ENCODE measurements around the gene GFM1. TPM values are rescaled to one million over a fixed set of nuclear protein-coding genes. Genes with fewer than 3 reads are reported as not detected.

GFM1 gene
- total and polyA plus RNA-seq, 2 experiments from 2014 or later = 24.5 to 59.9 TPM

DNA sequence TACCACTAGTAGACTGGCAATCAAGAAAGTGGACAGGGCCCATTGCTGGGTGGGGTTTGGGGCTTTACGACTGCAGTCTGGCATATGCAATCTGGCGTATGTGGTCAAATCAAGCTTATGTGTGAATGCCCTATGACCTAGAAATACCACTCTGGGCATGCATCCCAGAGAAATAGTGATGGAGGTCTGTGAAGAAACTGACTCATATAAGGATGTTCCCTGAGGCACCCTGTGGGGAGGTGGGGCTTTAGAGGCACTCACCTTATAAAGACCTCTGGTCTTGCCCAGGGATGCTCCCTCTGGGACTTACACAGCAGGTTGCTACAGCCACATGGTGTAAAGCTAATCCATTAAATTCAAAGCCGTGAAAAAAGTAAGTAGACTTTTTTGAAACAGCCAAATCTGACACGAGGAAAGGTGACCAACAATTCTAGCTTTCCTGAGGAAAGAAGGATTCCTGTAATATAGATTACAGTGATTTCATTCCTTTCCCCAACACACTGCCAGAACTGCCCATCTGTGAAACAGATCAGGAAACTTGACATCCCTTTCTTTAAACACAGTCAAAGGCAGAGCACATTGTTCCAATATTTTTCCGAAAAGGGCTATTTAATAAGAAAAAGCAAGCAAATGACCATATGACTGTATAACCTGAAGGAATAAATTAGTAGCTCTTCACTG, 74.3 kb downstream of the GFM1 start:
- Histone ChIP-seq H3K79me2 (replicated peaks; ENCODE audit: insufficient read depth) (no peaks in the 10 kb centered on the region), H3K4me3 (no peak overlapping the region), H3K36me3 (ENCODE audit: insufficient read depth) (no peaks in the 10 kb centered on the region), H3K9me2 (ENCODE audit: insufficient read depth) (no peaks in the 10 kb centered on the region), H3K27ac (ENCODE audit: low read depth) (no peak overlapping the region), H2AFZ (no peak overlapping the region), H3K27me3 (ENCODE audit: insufficient read depth) (no peaks in the 10 kb centered on the region), H4K20me1 (replicated peaks; ENCODE audit: insufficient read depth) (no peaks in the 10 kb centered on the region; the same call in 1 of the 2 replicates), H3F3A (replicated peaks; ENCODE audit: low read depth) (no peaks in the 10 kb centered on the region), H3K4me2 (no peak overlapping the region), H3K4me1 (ENCODE audit: insufficient read depth) (no peaks in the 10 kb centered on the region)
- DNase-seq (ENCODE audit: low spot score) (no peak), ATAC-seq (no peak)
- Mint-ChIP-seq H3K27ac (no peak overlapping the region), H3K4me1 (peaks cover 13% of the 10 kb centered on the region), H3K9me3 (no peaks in the 10 kb centered on the region), H3K36me3 (ENCODE audit: low read depth) (peaks cover 18% of the 10 kb centered on the region), H3K4me3 (no peak overlapping the region), H3K27me3 (ENCODE audit: insufficient read depth, low read depth, poor library complexity) (peaks cover 4% of the 10 kb centered on the region)
- TF ChIP-seq, protein P1, sequence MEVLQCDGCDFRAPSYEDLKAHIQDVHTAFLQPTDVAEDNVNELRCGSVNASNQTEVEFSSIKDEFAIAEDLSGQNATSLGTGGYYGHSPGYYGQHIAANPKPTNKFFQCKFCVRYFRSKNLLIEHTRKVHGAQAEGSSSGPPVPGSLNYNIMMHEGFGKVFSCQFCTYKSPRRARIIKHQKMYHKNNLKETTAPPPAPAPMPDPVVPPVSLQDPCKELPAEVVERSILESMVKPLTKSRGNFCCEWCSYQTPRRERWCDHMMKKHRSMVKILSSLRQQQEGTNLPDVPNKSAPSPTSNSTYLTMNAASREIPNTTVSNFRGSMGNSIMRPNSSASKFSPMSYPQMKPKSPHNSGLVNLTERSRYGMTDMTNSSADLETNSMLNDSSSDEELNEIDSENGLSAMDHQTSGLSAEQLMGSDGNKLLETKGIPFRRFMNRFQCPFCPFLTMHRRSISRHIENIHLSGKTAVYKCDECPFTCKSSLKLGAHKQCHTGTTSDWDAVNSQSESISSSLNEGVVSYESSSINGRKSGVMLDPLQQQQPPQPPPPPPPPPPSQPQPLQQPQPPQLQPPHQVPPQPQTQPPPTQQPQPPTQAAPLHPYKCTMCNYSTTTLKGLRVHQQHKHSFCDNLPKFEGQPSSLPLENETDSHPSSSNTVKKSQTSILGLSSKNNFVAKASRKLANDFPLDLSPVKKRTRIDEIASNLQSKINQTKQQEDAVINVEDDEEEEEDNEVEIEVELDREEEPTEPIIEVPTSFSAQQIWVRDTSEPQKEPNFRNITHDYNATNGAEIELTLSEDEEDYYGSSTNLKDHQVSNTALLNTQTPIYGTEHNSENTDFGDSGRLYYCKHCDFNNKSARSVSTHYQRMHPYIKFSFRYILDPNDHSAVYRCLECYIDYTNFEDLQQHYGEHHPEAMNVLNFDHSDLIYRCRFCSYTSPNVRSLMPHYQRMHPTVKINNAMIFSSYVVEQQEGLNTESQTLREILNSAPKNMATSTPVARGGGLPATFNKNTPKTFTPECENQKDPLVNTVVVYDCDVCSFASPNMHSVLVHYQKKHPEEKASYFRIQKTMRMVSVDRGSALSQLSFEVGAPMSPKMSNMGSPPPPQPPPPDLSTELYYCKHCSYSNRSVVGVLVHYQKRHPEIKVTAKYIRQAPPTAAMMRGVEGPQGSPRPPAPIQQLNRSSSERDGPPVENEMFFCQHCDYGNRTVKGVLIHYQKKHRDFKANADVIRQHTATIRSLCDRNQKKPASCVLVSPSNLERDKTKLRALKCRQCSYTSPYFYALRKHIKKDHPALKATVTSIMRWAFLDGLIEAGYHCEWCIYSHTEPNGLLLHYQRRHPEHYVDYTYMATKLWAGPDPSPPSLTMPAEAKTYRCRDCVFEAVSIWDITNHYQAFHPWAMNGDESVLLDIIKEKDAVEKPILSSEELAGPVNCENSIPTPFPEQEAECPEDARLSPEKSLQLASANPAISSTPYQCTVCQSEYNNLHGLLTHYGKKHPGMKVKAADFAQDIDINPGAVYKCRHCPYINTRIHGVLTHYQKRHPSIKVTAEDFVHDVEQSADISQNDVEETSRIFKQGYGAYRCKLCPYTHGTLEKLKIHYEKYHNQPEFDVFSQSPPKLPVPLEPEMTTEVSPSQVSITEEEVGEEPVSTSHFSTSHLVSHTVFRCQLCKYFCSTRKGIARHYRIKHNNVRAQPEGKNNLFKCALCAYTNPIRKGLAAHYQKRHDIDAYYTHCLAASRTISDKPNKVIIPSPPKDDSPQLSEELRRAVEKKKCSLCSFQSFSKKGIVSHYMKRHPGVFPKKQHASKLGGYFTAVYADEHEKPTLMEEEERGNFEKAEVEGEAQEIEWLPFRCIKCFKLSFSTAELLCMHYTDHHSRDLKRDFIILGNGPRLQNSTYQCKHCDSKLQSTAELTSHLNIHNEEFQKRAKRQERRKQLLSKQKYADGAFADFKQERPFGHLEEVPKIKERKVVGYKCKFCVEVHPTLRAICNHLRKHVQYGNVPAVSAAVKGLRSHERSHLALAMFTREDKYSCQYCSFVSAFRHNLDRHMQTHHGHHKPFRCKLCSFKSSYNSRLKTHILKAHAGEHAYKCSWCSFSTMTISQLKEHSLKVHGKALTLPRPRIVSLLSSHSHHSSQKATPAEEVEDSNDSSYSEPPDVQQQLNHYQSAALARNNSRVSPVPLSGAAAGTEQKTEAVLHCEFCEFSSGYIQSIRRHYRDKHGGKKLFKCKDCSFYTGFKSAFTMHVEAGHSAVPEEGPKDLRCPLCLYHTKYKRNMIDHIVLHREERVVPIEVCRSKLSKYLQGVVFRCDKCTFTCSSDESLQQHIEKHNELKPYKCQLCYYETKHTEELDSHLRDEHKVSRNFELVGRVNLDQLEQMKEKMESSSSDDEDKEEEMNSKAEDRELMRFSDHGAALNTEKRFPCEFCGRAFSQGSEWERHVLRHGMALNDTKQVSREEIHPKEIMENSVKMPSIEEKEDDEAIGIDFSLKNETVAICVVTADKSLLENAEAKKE (CRISPR knock-in tag; IDR thresholded peaks at IDR 0.05) = no peak

DNA sequence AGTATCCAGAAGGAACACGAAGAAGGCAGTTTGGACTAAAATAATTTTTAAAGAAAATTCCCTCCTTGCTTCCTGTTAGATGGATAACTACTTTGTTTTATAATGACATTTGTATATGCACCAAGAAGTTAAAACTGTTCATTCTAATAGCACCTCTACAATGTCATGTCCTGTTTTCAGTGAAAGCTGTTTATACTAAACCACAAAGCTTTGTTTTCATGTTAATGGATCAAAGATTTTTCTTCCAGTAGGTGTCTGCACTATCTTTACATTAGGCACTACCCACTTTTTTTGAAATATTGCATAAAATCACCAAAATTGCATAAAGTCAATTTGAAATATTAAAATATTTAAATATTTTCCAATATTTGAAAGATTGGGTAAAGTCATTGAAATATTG, 77.8 kb downstream of the GFM1 start:
- Histone ChIP-seq H4K20me1 (replicated peaks; ENCODE audit: insufficient read depth) (no peaks in the 10 kb centered on the region; the same call in 1 of the 2 replicates), H3K79me2 (replicated peaks; ENCODE audit: insufficient read depth) (no peaks in the 10 kb centered on the region), H3K9me2 (ENCODE audit: insufficient read depth) (no peaks in the 10 kb centered on the region), H3K4me1 (ENCODE audit: insufficient read depth) (peaks cover 5% of the 10 kb centered on the region; the same call in 1 of the 2 replicates), H3K4me2 (no peak overlapping the region), H2AFZ (no peak overlapping the region), H3K4me3 (no peak overlapping the region), H3K36me3 (ENCODE audit: insufficient read depth) (no peaks in the 10 kb centered on the region), H3K27me3 (ENCODE audit: insufficient read depth) (no peaks in the 10 kb centered on the region), H3F3A (replicated peaks; ENCODE audit: low read depth) (no peaks in the 10 kb centered on the region), H3K27ac (ENCODE audit: low read depth) (no peak overlapping the region)
- Mint-ChIP-seq H3K4me3 (no peak overlapping the region), H3K4me1 (peaks cover 14% of the 10 kb centered on the region), H3K27me3 (ENCODE audit: insufficient read depth, low read depth, poor library complexity) (peaks cover 4% of the 10 kb centered on the region), H3K9me3 (no peaks in the 10 kb centered on the region), H3K36me3 (ENCODE audit: low read depth) (peaks cover 18% of the 10 kb centered on the region), H3K27ac (no peak overlapping the region)
- DNase-seq (ENCODE audit: low spot score) (no peak), ATAC-seq (no peak)
- TF ChIP-seq, protein P1 (CRISPR knock-in tag; IDR thresholded peaks at IDR 0.05) = no peak
